CD4-positive, alpha-beta T cell treated with Interleukin-1 beta for 1 hour (primary cell): ENCODE results near the gene AIG1.
"Not testable (repeated sequence)": the region's sequence is repeated elsewhere in the genome, so short reads cannot be mapped to it uniquely, and the experiment has no call there.

Source experiments
- DNase-seq, 2 donors: peaks; one replicate each; pipeline ENCODE4 v3.0.0-alpha.2; 2020 to 2022

AIG1 gene

DNA sequence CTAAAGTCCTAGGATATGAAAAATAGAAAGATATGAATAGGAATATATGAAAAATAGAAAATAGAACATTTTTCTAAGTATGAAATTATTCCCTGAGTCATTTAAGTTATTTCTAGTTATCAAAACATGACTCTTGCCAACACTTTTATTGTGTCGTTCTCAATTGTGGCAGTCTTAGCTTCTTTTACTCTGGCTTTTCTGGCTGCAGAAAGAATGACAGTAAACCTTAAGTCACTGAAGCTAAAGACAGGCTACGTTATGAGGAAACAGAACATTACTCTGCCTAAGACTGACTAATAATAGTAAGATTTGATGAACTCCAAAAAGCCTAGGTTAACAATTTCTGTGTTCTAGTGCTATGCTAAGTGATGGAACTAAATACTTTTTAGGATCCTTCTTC, 74.6 kb downstream of the AIG1 start:
- DNase-seq: no peak

DNA sequence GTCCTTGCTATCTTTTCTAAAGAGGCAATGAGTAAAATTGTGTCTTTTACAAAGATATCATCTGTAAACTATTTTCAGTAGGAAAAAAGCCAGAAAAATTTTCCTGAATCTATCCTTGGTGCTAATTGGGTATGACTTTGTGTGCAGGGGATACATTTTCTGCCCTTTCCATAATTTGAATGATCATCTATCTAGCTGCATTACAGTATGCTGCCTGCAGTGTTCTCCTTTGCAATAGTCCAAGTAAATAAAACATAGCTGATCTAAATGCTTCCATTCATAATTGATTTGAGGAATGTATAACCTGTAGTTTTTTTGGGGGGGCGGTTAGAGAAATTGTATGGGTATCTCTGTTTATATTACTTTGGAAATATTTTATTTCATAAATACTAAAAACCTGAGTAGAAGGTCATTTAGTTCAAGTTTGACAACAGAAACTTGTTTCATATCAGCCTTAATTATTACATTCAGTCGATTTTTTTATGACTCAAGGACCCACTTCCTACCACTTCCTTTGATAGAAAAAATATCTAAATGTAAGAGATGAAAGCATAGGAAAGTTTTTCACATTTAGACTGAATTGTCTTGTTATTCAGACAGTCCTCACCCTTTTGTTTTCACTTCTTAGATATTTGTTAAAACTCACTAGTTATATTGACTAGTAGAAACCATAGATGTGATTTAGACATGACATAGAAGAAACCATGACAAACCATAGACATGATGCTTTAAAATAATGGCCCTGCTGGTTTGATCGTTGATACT, 75.3 kb downstream of the AIG1 start:
- DNase-seq: no peak

DNA sequence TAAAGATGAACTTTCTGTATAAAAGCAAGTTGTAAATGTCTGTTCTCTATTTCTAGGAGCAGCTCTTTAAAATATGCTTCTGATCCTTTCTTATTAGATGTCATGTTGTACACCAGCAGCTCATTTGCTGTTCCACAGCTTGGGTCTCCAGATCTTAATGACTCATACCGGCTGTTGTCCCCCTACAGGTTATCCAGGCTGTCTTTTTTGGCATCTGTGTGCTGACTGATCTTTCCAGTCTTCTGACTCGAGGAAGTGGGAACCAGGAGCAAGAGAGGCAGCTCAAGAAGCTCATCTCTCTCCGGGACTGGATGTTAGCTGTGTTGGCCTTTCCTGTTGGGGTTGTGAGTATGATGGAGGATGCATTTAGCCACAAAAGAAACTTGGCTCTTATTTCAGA, 76.0 kb downstream of the AIG1 start:
- DNase-seq: no peak

DNA sequence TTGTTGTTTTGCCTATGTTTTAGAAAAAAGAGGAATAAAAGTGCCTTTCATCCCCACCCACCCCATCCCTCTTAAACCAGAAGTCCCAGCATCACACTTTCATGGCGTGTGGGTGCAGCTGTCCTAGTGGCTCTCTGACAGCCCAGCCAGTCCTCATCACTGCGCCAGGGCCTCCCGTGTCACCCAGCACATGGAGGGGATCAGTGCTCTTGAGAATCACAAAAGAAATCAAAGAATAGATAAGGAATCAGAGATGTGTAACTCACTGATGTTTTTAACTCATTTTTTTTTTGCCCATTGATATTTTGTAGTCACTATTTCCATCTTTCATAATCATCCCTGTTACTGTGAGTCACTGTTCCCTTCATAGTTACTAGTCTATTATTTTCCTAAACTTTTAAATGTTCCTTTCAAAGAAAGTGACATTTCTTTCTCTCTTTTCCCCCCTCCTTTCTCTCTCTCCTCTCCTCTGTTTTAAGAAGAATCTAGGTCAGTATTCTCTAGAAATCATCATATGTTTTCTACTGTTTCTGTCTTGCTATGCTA, 78.6 kb downstream of the AIG1 start:
- no peak for DNase-seq

DNA sequence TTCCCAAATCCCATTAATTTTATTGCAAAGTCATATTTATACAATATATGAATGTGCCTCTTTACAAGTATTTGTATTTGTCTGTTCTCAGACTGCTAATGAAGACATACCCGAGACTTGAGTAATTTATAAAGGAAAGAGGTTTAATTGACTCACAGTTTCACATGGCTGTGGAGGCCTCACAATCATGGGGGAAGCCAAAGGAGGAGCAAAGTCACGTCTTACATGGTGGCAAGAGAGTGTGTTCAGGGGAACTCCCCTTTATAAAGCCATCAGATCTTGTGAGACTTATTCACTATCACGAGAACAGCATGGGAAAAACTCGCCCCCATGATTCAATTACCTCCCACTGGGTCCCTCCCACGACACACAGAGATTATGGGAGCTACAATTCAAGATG, 79.2 kb downstream of the AIG1 start:
- DNase-seq: not testable (repeated sequence)

DNA sequence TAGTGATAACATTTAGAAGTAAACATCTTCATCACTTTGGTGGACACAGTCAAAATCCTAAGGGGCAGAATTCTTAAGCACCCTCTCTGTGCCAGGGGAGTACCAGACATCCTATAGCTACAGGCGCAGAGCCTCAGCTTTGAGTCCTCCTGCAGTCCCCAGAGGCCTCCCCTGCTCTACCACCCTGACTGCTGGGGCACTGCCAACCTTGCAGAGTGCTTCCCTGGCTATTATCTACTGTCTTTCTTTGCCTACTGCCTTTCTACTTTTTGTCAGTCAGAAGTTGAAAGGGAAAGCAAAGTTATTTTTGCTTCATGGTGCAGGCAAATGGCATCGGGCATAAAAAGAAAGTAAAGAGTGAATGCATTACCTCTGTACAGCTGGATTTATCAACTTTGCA, 80.1 kb downstream of the AIG1 start:
- no peak for DNase-seq

DNA sequence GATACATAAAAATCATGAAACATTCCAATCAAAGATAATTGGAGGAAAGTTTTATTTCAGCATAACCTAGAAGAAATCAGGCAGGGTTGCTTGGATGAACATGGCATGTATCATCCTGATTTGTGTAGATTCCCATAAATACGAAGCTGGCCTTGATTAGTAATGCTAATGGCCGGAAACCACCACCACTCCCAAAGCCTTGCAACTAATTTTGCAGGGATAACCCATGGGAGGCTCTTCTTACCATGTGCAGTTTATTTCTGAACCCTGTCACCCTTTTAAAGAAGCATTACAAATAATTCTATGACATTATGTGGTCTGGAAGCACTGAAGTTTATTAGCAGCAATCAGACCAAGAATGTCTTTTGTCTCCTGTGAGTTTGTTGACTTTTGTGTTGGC, 80.8 kb downstream of the AIG1 start:
- no peak for DNase-seq

DNA sequence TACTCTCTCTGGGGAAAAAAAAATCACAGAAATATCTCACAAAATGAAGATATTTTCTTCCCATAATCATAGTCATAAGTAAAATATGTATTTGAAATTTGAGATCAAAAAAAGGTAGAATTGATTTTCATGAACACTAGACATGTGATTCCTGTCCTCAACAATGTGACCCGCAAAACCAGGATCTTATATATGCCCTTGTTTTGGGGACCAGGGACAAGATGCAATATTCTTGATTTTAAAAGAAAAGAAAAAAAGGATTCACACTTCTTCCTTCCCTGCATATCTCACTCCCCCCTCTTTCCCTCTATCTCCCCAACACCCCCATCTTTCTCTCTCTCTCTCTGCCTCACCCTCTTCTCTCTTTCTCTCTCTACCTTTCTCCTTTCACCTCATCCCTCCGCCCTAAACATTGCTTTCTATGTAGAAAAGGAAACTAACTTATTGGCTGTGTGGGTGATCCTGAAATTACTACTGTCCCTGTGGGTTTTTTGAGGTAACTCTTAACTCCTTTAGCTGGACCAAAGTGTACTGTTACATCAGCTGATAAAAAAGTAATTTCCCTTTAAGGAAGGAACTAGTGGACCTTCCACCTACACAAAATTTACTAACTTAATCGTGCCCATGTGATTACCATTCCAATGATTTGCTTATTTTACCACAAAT, 85.6 kb downstream of the AIG1 start:
- DNase-seq: no peak

DNA sequence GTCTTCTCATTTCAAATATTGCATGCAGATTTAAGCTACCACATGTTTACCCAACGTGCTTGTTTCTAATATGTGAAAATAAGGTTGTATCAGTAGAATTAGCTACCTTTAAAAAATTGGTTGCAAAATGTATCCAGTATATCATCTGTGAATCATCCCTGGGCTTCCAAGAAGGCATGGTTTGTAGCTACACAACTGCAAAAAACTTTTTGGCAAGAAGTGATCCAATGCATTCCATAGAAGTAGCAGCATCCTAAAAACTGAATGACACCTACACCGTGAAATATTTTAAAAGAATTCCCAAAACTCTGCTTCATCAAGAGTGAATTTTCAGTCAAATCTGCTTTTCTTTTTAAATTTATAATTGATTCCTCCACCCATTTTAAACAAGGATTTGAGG, 89.1 kb downstream of the AIG1 start:
- DNase-seq: no peak

DNA sequence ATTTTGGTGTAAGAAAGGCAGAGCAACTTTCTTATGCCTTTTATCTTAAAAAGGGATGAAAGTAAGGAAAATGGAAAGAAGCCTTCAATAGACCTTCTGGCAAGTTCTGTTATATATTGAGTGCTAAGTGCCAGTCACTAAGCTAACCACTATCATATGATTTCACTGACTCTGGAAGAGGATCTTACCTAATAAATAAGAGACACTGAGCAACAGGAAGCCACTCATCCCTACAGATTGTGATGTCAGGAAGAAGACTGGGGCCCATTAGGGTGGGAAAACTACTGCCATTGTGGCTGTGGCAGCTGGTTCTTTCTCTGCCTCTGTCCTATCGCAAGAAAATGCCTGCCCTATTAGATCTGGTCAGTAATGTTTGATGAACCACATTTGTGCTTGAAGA, 89.6 kb downstream of the AIG1 start:
- no peak for DNase-seq

DNA sequence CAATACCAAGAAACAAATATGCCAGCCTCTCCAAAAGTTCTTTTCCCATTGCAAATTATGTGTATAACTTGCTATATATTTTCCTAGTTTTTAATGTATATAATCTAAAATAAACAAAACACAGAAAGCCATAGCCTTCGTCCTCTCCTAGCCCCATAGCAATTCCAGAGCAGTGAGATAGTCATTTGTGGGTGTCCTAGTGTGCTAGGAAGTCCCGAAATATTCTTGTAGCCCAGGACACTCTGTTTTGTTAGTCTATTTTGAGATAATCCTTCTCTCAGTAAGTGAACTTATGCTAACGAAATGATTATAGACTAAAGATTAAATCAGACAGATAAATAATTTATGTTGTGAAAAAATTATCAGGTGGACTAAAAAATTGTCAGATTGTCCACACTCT, 90.7 kb downstream of the AIG1 start:
- no peak for DNase-seq

DNA sequence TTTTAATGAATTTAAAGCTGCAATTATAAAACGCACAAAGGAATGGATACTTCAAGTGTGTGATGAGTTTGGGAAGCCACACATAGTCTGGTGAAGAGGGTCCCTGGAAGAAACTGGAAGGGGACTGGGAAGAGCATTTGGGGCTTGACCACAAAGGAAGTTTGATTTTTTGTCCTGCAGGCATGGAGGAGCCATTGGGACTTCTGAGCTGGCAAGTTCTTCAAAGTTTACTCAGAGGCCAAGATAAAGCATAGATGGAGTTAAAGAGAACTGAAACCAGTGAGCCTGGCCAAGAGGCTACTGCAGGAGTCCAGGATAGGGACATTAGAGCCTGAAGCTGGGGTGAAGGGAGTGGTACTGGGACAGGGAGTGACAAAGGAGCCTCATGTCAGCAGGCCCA, 95.0 kb downstream of the AIG1 start:
- DNase-seq: no peak

DNA sequence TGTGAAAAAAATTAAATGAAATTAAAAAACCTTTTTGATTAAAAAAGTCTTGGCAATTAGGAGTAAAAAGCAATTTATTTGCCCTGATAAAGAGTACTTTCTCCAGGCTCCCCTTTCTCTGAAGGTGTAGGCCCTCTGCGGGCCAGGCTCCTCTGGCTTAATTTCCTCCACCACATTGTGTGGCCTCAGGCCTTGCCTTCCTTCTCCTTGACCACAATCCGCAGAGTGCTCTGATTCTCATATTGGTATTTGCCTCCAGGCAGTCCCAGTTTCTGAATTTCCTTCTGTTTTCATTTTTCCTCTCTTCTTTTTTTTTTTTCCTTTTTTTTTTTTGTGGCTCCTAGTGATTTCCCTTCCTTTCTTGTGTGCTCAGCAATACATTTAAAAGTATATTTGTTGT, 96.4 kb downstream of the AIG1 start:
- no peak for DNase-seq

DNA sequence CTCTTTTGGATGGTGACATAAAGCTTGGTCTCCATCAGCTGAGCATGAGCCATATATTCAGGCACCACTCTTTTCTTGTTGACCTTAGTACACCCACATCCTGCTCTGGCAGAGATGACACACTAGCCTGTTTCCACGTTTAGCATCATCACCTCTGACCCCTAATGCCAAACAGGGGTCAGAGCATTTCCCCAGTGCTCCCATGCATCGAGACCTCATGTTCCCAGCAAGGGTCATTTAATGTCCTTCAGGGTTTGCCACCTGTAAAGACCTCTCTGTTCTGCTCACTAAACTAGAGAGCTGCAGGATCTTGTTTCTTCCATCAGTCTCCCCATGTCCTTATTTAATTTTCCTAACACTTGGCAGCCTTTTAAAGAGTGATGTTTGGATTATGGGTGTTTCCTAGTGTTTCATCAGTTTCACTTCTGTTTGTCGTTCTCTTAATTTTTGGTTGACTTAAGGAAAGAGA, 97.5 kb downstream of the AIG1 start:
- DNase-seq: no peak

DNA sequence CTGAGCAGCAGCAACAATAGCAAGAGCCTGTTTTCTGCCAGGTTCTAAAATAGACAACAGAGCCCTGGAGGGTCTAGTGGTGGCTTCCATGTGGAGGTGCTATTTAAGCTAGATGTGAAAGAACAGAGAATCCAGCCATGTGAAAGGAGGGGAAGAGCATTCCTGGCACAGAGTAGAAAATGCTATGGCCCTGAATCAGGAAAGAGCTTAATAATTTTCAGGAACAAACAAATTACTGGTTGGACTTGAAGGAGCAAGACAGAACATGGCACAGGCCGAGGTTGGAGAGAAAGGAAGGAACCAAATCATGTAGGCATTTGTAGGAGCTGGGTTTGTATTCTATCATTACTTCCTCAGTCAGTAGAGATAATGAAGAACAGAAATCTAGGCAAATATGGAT, 98.3 kb downstream of the AIG1 start:
- DNase-seq: no peak

DNA sequence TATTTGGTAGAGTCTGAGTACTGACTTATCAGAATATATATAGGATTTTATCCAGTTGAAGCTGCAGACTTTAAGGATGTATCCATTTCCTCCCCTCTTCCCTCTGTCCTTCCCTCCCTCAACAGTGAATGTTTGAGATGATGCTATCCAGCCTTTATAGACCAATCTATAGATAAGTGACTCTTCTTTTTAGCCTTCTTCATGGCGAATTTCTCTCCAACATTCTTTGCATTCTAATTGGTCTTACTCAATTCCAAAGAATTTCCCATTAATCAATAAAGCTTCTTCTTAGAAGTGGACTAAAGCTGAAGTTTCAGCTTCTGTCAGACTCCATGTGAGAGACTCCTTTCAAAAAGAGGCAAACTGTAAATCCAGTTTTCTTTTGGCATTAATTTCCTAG, 99.3 kb downstream of the AIG1 start:
- DNase-seq: no peak

DNA sequence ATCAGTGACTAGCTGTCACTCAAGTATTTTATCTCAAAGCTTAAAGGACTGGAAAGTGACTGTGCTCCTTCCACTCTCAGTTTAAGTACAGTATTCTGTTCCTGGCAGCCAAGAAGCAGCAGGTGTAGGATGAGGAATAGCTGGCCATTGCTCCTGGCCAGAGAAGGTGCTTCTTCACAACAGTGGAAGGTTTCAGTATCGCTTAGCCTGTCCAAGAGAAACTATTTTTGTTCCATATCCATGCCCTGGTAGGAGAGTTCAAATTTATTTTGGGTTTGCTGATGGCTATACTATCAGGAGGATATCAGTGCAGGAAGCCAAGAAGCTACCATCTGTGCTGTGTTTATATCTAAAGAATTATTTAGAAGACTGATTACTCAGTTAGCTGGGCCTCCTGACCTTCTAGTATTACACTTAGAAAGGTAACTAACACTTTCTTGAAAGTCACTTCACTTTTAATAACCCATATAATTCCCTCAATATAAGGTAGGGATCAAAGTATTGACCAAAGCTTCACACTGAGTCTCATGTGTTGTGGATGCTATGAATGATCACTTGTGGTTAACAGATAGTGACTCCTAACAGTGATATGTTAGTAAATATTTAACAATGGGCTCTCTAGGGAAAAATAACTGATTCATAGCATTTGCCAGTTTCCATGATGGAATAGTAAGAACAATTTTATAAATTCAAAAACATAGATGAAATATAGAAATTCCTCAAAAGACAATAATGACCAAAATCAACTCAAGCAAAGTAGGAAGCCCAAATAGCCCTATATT, 99.9 kb downstream of the AIG1 start:
- no peak for DNase-seq

DNA sequence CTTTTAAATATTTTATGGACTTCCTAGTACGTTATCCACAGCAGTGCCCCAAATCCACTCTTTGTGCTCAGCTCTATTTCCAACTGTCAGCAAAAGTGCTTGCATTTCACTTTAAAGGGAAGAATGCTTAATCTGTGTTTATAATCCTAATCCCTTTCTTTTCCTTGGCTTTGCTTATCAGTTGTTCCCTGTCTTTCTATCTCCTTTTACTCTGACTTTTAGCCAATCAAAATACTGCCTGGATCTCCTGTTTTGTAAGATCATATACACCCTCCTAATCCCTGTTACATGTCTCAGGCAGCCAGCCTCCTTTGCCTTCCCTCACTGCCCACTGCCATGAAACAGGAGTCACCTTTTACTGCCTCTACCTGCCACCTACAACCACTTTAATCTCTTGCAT, 102.9 kb downstream of the AIG1 start:
- no peak for DNase-seq

DNA sequence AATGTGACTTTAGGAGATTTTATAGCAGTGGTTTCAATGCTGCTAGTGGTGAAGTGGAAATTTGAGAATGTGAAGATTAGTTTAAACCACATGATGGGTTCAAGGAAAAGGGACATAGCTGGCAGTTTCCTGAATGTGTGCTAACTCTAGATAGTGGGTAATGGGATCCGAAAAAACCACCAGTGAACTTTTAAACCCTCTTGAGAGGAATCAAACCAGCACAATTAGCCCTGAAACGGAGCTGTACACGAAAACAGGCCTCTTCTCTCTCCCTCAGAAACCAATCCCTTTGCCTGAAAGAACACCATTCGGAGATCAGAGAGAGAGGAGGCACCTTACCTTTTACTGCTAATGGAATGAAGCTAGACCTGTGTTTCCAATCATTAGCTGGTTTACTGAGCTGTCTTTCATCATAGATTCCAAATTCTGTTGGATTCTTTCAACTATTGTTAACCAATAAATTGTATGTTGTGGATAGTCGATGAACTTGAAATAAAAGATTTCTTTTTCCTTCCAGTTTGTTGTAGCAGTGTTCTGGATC, 103.9 kb downstream of the AIG1 start:
- DNase-seq: no peak

DNA sequence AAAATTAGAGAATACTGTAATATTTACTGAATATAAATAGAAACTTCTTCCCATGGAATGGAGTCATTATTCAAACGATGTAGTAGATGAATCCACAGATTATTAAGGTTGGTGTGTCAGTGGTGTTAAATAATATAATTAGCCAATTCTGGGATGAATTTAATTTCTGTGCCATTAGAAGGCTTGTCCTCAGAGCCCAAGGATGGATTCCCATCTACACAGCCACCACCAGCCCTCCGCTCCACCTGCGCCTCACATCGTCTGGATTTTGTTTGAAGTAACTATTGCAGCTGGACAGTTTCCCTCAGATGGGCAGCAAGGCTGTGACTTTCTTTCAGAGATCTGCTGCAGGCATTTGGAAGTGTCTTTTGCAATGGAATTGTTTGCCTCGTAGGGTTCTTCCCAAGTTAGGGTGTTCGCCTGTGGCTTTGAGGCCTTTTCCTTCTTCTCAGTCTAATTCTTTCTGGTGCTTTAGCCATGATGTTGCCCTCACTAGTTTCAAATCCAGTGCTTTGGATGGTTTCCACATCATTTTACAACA, 104.7 kb downstream of the AIG1 start:
- DNase-seq: no peak

DNA sequence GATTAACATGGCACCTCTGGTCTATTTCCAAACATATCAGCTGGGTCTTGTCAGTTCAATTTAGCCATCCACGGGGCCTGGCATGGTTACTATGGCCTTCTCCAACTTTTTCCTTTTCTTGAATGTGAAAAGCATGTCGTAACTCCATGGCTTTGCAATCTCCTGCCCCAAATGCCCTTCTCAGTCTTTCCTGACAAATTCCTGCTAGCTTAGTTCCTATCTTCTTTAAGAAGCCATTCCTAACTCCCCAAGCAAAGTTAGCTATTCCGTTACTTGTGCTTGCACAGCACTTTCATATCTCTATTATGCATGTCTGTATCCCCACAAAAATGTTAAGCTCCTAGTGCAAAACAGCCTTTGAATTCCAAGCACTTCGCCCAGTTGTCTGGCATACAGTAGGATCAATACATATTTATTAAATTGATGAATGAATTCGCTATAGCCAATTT, 105.6 kb downstream of the AIG1 start:
- DNase-seq: no peak

DNA sequence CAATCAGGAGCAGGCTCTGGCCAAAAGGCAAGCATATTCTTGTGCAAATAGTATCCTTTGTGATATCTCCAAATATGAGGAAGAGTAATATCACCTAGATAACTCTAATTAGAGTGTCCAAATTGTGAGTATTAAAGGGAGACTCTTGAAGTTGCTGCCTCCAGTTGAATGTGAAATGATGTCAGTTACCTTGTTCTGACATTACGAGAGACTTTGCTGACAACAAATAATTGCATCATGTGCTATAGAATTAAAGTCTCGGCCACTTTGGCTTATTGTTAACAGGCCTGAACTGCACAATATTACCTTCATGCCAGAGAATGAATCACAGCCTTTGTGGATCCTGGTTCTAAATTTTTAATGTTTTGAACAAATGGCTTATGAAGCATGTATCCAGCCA, 106.5 kb downstream of the AIG1 start:
- no peak for DNase-seq

DNA sequence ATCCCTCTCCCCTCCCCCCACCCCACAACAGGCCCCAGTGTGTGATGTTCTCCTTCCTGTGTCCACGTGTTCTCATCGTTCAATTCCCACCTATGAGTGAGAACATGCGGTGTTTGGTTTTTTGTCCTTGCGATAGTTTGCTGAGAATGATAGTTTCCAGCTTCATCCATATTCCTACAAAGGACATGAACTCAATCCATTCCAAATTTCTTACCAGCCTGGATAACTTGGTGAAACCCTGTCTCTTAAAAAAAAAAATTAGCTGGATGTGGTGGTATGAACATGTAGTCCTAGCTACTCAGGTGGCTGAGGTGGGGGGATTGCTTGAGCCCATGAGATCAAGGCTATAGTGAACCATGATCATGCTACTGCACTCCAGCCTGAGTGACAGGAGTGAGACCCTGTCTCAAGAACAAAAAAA, 107.7 kb downstream of the AIG1 start:
- DNase-seq: not testable (repeated sequence)
